Colonic mucosa (tissue), 4 donors: ENCODE data around the gene RASEF. TPM values are rescaled to one million over a fixed set of nuclear protein-coding genes. Genes with fewer than 3 reads are reported as not detected.

Experiments
- DNase-seq: peaks from one replicate; pipeline ENCODE4 v3.0.0-alpha.2; 2020
- H3K27ac ChIP-seq: fragments of 200-600 bp; one replicate; pipeline ENCODE4 v1.8.0; 2021
- H3K27me3 ChIP-seq: fragments of 200-600 bp; one replicate; pipeline ENCODE4 v1.8.0; 2021
- H3K36me3 ChIP-seq: fragments of 200-600 bp; one replicate; pipeline ENCODE4 v1.8.0; 2021
- H3K4me1 ChIP-seq: fragments of 200-600 bp; one replicate; pipeline ENCODE4 v1.8.0; 2021; ENCODE audit warnings: mild to moderate bottlenecking
- H3K4me3 ChIP-seq: fragments of 200-600 bp; one replicate; pipeline ENCODE4 v1.8.0; 2021
- H3K9ac ChIP-seq, 2 donors: one replicate each; pipeline ENCODE4 v1.7.0; 2013; ENCODE audit warnings: control low read depth in 2 of 2, low read depth in 2 of 2, low read length in 2 of 2
- H3K9me3 ChIP-seq: fragments of 200-600 bp; one replicate; pipeline ENCODE4 v1.8.0; 2021
- intact Hi-C: fragments of 100-400 bp; cut with DNase I; formaldehyde crosslinking; loops from one replicate; pipeline ENCODE4 v1.14.1; 2022
- total RNA-seq, 2 donors: library from RNA; stranded (reverse); fragmentation: NEBNext Ultra II Directional in 1 of 2; extraction: Animal tissue kit (Norgen Biotek cat#: 25700) in 1 of 2; gene quantifications; one replicate each; pipeline ENCODE4 v1.2.1, GENCODE V29; 2021
- TF ChIP-seq, protein P1 (sequence below): fragments of 200-600 bp; IDR thresholded peaks from one replicate; pipeline ENCODE4 v1.8.0; 2022; ENCODE audit warnings: antibody characterized with exemption, mild to moderate bottlenecking
- donor health status: healthy.
- donor health status: DM: no; HTN: no; CAD: no.
- donor health status: DM: no; HTN: no; CAD: no.

RASEF gene
- total RNA-seq, 2 donors from 2014 or later = 36.8 to 38.9 TPM

DNA sequence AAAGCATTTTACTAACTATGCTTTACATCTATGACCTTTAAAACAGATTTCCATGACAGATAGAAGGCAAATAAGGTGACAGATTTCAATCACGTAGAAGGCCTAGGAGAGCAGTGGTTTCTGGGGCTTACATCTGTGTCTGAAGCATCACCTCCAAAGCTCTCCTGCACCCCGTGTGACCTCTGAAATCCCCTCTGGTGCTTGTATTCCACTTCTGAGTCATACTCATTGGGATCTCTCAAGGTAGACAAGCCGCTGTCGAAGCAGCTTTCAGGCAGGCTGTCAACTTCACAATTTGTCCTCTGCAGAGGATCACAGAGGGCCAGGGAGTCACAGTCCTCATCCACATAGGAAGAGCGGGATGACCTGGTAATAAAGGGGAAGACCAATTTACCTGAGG lies 62.2 kb downstream of the RASEF start:
- Histone ChIP-seq H3K9me3 (no peaks in the 10 kb centered on the region), H3K9ac (no peak overlapping the region), H3K36me3 (no peaks in the 10 kb centered on the region), H3K27me3 (no peaks in the 10 kb centered on the region), H3K4me1 (no peaks in the 10 kb centered on the region), H3K27ac (no peak overlapping the region), H3K4me3 (no peak overlapping the region)
- intact Hi-C loops = no loop called here
- TF ChIP-seq, protein P1, sequence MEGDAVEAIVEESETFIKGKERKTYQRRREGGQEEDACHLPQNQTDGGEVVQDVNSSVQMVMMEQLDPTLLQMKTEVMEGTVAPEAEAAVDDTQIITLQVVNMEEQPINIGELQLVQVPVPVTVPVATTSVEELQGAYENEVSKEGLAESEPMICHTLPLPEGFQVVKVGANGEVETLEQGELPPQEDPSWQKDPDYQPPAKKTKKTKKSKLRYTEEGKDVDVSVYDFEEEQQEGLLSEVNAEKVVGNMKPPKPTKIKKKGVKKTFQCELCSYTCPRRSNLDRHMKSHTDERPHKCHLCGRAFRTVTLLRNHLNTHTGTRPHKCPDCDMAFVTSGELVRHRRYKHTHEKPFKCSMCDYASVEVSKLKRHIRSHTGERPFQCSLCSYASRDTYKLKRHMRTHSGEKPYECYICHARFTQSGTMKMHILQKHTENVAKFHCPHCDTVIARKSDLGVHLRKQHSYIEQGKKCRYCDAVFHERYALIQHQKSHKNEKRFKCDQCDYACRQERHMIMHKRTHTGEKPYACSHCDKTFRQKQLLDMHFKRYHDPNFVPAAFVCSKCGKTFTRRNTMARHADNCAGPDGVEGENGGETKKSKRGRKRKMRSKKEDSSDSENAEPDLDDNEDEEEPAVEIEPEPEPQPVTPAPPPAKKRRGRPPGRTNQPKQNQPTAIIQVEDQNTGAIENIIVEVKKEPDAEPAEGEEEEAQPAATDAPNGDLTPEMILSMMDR = no peak
- DNase-seq = no peak

DNA sequence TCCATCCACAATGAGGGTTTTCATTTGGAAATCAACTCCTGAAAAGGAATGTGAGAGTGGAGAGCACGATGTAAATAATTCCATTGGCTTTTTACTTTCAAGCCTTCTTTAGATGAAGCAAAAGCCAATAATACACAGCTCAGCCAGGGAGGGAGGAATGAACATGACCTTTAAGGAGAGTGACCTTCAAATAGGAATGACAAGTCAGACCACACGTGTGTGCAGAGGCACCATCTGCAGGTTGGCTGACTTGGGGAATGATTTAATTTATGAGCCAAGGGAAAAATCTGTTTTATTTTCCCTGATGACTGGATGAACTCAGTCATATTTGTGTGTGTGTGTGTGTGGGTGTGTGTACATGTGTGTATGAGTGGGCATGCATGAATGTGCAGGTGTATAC lies 64.5 kb downstream of the RASEF start:
- Histone ChIP-seq H3K9me3 (no peaks in the 10 kb centered on the region), H3K36me3 (no peaks in the 10 kb centered on the region), H3K27me3 (no peaks in the 10 kb centered on the region), H3K4me1 (no peaks in the 10 kb centered on the region), H3K9ac (no peak overlapping the region), H3K27ac (no peak overlapping the region), H3K4me3 (no peak overlapping the region)
- TF ChIP-seq, protein P1 = no peak
- DNase-seq = no peak
- intact Hi-C loops = no loop called here

DNA sequence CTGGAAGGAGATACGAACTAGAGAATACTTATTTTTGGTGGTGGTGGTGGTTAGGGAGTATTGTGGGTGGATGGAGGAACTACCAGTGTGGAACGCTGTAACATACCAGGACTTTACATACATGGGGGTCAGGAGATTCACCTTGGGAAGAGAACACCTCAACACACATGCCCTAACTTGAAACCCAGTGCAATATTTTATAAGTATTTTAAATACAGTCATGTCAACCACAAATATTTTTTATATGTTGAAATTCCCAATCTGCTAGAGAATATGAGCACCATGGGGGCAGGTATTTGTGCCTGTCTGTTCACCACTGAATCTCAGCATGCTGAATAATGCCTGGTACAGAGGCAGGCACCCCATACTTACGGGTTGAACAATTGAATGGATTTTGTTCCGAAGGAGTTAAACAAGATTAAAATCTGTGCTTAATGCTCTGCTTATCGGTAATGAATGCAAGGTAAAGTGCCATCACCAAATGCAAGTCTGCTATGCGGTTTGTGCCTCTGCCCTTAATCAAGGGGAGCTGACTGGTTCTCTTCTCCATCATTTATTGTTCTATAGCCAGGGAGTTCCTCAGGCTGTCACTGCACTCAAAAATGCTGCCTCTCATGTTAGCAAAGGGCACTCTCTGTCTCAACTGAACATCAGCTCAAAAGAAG lies 65.3 kb downstream of the RASEF start:
- Histone ChIP-seq H3K36me3 (no peaks in the 10 kb centered on the region), H3K9ac (no peak overlapping the region), H3K27me3 (no peaks in the 10 kb centered on the region), H3K9me3 (no peaks in the 10 kb centered on the region), H3K27ac (no peak overlapping the region), H3K4me1 (no peaks in the 10 kb centered on the region), H3K4me3 (no peak overlapping the region)
- DNase-seq = no peak
- intact Hi-C loops = no loop called here
- TF ChIP-seq, protein P1 = no peak

DNA sequence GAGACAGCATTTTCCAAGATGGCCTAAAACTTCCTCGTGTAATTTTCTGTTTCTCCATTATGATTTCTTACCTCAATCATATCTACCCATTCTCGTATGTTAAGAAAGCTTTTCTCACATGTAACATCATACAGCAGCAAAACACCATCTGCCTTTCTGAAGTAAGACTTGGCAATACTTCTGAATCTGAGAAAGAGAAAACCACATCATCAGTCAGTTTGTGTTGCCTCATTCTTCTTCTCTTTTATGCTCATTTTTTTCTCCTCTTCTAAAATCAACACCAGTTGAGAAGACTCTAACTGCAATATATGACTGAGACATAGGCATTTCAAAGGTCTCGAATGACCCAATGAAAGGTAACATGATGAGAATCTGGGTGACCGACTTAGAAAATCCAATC lies 66.0 kb downstream of the RASEF start:
- Histone ChIP-seq H3K27me3 (no peaks in the 10 kb centered on the region), H3K4me1 (no peaks in the 10 kb centered on the region), H3K27ac (no peak overlapping the region), H3K9ac (no peak overlapping the region), H3K36me3 (no peaks in the 10 kb centered on the region), H3K4me3 (no peak overlapping the region), H3K9me3 (no peaks in the 10 kb centered on the region)
- no peak for DNase-seq
- TF ChIP-seq, protein P1 = no peak
- intact Hi-C loops = no loop called here

DNA sequence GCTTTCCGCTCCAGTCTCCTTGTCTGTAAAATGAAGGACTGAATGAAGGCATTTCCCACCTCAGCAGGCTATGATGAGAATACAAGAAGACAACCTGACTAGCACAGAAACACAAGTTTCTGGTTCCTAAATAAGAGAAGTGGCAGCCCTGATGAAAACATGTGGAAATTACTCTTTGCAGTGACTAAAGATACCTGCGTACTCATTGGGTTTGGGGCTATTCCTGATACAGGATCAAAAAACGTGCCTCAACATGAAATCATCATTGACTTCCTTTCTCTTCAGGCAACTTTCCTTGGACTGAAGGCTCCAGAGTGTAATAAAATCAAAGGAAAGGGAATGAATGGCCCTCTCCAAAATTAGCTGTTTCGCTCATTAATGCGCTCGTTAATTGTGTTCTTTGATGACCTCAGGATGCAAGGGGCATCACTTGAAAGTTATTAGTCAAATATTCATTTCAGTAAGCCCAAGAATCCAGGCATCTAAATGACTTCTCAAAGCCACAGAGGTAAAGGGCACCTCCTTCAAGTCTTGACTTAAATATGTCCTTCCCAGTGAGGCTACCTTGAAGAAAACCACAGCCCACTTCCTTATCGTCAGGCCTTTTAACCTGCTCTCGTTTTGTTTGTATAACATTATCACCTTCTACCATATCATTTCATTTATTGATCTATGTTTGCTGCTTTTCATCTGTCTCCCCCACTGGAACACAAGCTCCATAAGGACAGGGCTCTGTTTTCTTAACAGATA lies 68.9 kb downstream of the RASEF start:
- Histone ChIP-seq H3K27ac (no peak overlapping the region), H3K36me3 (no peaks in the 10 kb centered on the region), H3K9ac (no peak overlapping the region), H3K27me3 (no peaks in the 10 kb centered on the region), H3K9me3 (no peaks in the 10 kb centered on the region), H3K4me1 (no peaks in the 10 kb centered on the region), H3K4me3 (no peak overlapping the region)
- TF ChIP-seq, protein P1 = no peak
- no peak for DNase-seq
- intact Hi-C loops = no loop called here
